ENCODE measurements around the gene ZNF827. TPM values are rescaled to one million over a fixed set of nuclear protein-coding genes. Genes with fewer than 3 reads are reported as not detected.
A peak's percentile ranks its signal among the peaks of the same experiment; 100 is the strongest.

ZNF827 gene
- polyA plus RNA-seq, 10 donors: 12.9 to 24.0 (median 16.5) TPM

DNA sequence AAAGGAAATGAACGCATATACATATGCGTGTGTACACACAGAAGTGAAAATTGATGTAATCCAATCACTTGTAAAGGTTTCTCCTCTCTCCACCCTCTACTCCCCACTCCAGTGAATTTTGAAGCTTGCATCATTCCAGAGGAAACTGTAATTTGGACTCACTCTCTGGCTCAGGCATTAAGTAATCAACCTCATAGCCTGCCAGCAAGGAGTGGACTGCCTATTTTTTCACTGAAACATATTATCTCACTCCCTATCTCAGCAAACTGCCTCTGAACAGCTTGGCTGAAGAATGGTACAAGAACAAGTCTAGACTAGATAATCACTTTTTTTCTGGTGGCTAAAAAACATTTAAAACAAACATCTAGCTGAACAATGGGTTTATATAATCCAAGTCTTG is 134.5 kb downstream of the ZNF827 start:
- peak; percentile 74 to 87 (median 80) for DNase-seq

DNA sequence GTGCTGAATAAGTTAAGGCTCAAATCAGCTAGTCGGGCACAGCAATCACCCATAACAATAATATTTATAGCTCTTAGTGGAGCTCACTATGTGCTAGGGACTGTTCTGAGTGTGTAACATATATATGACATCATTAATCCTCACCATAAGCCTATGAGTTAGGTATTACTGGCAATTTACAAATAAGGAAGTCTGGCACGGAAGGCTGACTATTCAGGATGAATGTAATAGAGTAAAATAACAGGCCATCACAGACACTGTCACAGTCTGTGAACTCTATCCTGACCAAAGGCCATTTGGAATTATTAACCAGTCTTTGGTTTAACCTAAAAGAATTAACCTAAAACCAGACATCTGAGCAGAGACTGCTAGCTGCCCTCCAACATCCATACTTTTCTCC is 139.4 kb downstream of the ZNF827 start:
- no peak for DNase-seq

GRCh38 chr4:145797278-145797677 is 141.3 kb downstream of the ZNF827 start:
- DNase-seq: no peak

DNA sequence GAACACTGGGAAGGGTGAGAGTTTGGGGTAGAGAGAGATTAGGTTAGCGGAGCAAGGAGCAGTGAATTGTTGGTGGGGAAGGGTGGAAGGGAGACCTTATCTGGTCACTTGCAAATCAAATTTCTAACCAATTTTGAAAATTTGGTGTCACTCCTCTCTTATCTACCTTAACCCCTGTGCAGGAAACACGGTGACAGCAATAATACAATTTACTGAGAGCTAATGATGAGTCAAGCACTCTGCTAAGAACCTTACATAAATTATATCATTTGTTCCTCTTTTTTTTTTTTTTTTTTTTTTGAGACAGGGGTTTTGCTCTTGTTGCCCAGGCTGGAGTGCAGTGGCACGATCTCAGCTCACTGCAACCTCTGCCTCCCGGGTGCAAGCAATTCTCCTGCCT is 142.3 kb downstream of the ZNF827 start:
- no peak for DNase-seq

- no peak for DNase-seq
Measured at GRCh38 chr4:145795521-145795920, 143.1 kb downstream of the ZNF827 start.

DNA sequence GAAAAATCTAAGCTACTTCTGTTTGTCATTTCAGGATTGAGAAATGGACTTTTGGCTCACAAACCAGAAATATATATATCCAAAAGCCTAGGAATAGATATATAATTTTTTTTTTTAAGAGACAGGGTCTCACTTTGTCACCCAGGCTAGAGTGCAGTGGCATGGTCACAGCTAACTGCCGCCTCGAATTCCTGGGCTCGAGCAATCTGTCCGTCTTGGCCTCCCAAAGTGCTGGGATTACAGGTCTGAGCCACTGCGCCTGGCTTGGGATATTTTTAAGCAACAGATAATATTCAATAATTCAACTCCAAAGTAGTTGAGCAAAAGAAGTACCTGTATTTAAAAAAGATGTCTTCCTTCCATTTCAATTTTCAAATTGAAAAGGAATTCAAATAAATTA is 146.2 kb downstream of the ZNF827 start:
- DNase-seq: no peak

DNA sequence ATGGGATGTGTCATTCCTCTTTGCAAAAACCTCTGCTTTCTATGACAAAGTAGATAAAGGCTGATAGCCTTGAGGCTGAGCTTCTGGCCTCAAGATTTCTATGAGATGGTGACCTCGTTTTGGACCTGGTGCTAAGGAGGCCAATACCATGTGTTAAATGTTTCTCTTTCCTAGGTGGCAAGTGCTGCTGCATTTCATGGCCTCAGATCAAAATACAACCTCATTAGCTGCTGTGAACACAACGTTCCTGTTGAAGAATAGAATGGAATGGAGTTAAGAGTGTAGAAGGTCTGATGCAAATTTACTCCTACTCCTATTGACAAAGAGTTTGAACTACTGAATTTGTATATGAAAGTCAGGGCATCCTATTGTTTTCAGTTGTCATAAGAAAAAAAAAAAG is 146.6 kb downstream of the ZNF827 start:
- DNase-seq: no peak

- DNase-seq: no peak
Measured at GRCh38 chr4:145788755-145789154, 149.9 kb downstream of the ZNF827 start.

DNA sequence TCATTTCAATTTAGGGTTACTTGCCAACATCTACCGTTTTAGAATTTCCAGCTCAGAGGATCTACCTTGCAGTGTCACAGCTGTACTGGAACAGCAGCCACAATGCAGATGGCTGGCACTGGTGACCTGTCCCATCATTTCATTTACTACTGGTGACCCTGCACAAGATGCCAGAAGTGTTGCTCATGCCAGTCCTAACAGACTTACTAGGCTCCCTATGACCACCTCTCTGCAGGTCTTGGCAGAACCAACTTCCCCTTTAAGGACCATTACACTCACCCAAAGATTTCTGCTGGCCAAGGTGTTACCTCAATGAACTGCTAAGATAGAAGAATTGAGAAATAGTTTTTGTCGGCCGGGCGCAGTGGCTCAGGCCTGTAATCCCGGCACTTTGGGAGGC is 151.8 kb downstream of the ZNF827 start:
- no peak for DNase-seq

DNA sequence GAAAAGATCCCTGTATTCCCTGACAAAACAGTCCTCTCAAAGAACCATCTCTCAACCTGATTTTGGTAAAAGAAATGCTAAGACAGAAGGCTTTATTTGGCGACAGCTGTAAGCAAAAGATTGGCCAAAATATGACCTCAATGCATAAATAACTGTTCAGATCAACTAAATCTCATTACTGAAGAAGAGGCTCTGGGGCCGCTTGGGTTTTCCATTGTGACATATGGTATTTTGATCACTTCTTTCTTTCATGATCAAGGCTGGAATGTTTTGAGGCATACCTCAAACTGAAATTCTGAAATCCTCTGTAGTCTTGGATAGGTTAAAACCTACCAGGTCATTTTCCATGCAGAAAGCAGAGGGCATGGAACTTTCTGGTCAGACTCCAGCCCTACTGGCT is 152.4 kb downstream of the ZNF827 start:
- peak in 1 of 3 donors; percentile 23 for DNase-seq

DNA sequence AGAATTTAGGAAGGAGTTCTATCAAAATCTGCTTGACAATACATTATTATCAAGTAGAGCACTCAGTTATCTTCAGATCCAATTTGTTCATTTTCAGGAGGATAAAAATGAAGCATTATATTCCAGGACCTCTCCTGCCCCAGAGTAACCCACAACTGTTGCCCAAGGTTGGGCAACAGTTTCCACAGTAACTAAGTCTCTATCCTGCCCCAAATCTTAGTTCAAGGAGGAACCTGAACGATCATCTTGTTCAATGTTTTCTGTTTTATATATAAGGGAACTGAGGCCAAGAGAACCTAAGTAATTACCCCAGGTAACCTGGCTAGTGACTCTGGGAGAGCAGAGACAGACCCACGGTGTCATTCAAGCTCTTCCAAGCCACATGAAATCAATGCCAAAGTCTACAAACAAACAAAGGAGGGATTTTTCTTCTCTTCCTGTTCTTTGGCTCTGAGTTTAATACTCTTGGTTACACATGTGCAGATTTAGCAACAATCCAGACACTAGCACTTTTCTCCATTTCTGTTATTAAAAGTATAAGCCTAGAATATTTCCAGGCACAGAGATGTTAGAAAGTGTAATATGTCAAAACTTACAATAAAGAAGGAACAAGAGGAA is 153.1 kb downstream of the ZNF827 start:
- DNase-seq: peak in 1 of 3 donors; percentile 41

- no peak for DNase-seq
Measured at GRCh38 chr4:145784036-145784435, 154.6 kb downstream of the ZNF827 start.

DNA sequence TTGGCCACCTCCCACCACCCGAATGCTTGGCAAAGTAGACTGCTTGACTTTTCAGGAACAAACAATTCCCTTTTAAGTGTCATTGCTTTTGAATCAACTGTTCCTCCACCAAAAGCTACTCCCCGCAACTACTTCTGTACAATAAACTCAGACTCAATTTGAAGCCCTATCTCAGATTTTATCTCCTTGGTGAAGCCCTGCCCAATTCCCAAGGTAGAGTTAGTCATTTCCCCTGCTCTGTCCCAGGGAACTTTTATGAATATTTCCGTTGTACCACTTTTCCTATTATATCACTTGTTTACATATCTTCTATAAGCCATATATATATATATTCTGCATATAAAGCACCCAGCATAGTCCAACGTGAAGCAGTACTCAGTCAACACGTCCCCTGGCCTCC is 155.9 kb downstream of the ZNF827 start:
- DNase-seq: no peak

- DNase-seq: no peak
Measured at GRCh38 chr4:145781351-145781750, 157.3 kb downstream of the ZNF827 start.

GRCh38 chr4:145779319-145779801 is 159.3 kb downstream of the ZNF827 start:
- no peak for DNase-seq

DNA sequence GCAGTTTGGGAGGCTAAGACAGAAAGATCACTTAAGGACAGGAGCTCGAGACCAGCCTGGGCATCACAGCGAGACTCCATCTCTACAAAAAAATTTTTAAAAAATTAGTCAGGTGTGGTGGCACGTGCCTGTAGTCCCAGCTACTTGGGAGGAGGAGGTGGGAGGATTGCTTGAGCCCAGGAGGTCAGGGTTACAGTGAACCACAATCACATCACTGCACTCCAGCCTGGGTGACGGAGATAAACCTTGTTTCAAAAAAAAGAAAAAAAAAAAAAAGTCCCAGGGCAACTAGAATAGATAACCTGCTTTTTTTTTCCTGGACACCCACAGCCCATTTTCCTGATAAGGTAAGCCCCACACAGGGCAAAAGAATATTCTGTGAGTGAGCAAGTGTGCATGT is 162.4 kb downstream of the ZNF827 start:
- no peak for DNase-seq

DNA sequence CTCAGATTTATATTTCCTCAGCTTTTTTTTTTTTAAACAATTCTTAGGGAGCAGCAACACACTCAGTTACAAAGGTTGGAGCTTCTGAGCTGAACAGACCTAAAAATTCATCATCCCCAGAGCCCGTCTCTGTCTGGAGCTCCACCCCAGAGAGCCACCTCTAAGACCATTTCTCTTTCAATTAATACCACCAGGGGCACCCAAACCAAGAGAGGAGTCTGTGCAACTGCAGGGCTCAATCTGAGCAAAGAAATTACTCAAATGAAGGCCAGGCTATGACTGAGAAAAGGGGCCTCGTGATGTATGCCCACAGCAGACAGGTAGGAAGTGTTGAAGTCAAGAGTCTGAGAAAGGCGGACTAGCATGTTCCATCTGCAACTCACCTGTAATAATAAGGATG is 163.2 kb downstream of the ZNF827 start:
- DNase-seq: no peak

DNA sequence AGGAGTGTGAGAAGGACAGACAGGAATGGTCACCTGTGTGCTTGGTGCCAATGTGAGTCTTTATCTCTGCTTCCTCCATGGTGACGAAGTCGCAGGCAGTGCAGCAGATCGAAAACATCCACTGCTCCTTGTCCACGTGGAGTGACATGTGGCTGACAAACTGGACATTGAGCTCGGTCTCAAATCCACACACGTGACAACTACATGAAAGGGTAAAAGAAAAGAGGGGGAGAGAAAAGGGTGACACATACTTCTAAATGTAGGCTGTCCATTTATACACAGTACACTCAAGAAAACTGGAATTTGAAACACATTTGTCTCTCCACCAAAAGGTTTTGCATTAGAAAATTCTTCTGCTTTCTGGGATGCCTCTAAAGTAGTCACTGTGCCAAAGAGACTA is 164.2 kb downstream of the ZNF827 start:
- no peak for DNase-seq

DNA sequence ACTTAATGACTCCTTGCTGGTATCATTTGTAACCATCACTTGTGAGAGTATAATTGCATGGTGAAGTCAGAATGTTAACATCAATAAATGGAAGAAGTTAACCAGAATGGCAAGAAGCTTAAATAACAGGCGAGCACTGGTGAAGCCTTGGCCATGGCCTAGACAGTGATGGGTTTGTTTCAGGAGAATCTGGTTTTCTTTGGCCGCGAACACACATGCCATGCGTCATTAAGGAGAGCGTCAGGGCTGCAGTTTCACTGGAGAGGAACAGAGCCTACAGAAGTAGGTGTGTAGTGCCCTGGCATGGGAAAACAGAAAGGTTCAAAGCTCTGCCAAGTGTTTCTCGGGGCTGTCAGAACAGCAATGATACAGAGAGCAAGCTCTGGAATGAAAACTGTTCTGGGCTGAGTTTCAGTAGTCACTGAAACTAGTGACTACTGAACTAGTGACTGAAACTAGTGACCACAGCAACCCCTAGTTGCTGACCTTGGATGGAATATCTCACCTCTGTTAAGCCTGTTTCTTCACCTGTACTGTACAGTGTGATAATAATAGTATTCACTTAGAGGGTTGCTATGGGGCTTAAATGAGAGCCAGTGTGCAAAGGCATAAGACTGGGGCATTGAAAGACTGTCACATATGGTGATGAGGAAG is 164.9 kb downstream of the ZNF827 start:
- DNase-seq: no peak

- no peak for DNase-seq
Measured at GRCh38 chr4:145772347-145772746, 166.3 kb downstream of the ZNF827 start.

GRCh38 chr4:145770124-145770523 is 168.5 kb downstream of the ZNF827 start:
- DNase-seq: no peak

GRCh38 chr4:145769450-145770037 is 169.1 kb downstream of the ZNF827 start:
- no peak for DNase-seq

GRCh38 chr4:145766273-145766672 is 172.3 kb downstream of the ZNF827 start:
- no peak for DNase-seq
